HEK293 (cell line): Measurements from ENCODE around the gene CCDC120.

ENCODE experiments used
- CTCF ChIP-seq: fragments of 450-650 bp; formaldehyde crosslinking; IDR thresholded peaks from 2 replicates; pipeline ENCODE4 v1.5.1; 2016; ENCODE audit warnings: missing biosample characterization, missing genetic modification characterization
- ZFP37 ChIP-seq: fragments of 450-650 bp; formaldehyde crosslinking; IDR thresholded peaks from 2 replicates; pipeline ENCODE4 v1.5.1; 2016; ENCODE audit warnings: missing biosample characterization, missing genetic modification characterization
- ZNF146 ChIP-seq: fragments of 450-650 bp; formaldehyde crosslinking; IDR thresholded peaks from 2 replicates; pipeline ENCODE4 v1.5.1; 2016; ENCODE audit warnings: missing biosample characterization, missing genetic modification characterization
- ZNF521 ChIP-seq: fragments of 450-650 bp; formaldehyde crosslinking; IDR thresholded peaks from 2 replicates; pipeline ENCODE4 v1.5.1; 2017; ENCODE audit warnings: missing biosample characterization, mild to moderate bottlenecking, missing genetic modification characterization

DNA sequence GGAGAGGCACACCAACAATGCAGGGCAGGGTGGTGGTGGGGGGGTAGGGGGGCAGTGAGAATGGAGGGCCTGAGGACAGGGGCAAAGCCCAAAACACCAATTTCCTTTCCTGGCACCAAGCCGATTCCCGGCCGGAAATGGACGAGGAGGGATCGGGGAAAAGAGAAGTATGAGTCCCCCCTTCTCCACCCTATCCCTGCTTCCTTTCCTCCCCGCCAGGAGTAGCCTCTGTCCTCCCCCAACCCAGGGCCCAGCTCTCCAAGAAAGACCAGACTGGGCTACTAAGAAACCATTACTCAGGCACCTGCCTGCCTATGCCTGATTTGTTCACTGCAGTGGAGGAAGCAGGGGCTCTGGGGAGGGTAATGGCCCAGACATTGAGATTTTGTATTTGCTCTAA is 402 bp downstream of the CCDC120 start:
- TF ChIP-seq CTCF (no peak), ZNF146 (no peak), ZFP37 (tag by site-specific recombination) (no peak), ZNF521 (tag by site-specific recombination) (no peak)
